Measurements from ENCODE around the gene CRHR1. TPM values are rescaled to one million over a fixed set of nuclear protein-coding genes. Genes with fewer than 3 reads are reported as not detected.

Gene CRHR1
- total and polyA plus RNA-seq, 2 of the 4 experiments (the other 2 are of a cell fraction), result not detected

DNA sequence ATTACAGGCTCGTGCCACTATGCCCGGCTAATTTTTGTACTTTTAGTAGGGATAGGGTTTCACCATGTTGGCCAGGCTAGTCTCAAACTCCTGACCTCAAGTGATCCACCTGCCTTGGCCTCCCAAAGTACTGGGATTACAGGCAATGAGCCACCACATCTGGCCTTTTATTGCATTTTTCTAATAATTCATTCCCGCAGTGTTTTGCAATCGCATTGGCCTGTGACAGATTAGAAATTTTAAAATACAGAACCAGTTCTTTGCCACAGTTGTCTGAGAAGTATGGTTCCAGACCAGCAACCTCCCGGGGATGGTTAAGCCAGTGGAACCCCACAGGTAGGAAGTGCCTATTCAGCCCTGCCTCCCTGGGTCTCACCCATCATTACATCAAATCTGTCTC lies 3.2 kb upstream of the CRHR1 start:
- Histone ChIP-seq H4K20me1 (ENCODE audit: insufficient read depth, low read length) (no peaks in the 10 kb centered on the region), H2AK9ac (replicated peaks; ENCODE audit: low read depth, low read length, poor library complexity) (no peak overlapping the region), H3K9me1 (ENCODE audit: insufficient read depth, low read length) (no peaks in the 10 kb centered on the region), H2BK15ac (ENCODE audit: low read depth, low read length) (no peak overlapping the region), H2AFZ (replicated peaks; ENCODE audit: low read length, poor library complexity) (no peak overlapping the region), H2BK5ac (ENCODE audit: low read depth, low read length, poor library complexity, severe bottlenecking) (no peak overlapping the region), H3K9me3 (ENCODE audit: control insufficient read depth, insufficient read depth, low read length) (no peaks in the 10 kb centered on the region), H2BK20ac (ENCODE audit: low read depth, low read length) (no peak overlapping the region), H2BK120ac (ENCODE audit: low read depth, low read length) (no peak overlapping the region), H3K27me3 (ENCODE audit: control insufficient read depth, insufficient read depth, low read length) (peaks cover 55% of the 10 kb centered on the region), H3K23ac (ENCODE audit: low read depth, low read length) (no peak overlapping the region), H4K8ac (ENCODE audit: low read depth in 2 of 2, low read length in 2 of 2) (no peak overlapping the region), H3K4me1 (ENCODE audit: control insufficient read depth, insufficient read depth, low read length) (peaks cover 1% of the 10 kb centered on the region; the same call in 1 of the 2 replicates), H3K4ac (ENCODE audit: low read depth, low read length) (no peak overlapping the region), H2AK5ac (ENCODE audit: low read depth, low read length) (no peak overlapping the region), H4K91ac (ENCODE audit: insufficient read depth, low read depth, low read length) (no peak overlapping the region), H3K27ac (ENCODE audit: insufficient read depth, low read length) (no peak overlapping the region), H3K79me1 (ENCODE audit: low read depth in 1 of 2, low read length in 2 of 2) (no peaks in the 10 kb centered on the region), H3K56ac (ENCODE audit: extremely low read depth, insufficient read depth, low read length) (no peak overlapping the region), H3K14ac (replicated peaks; ENCODE audit: low read depth, low read length) (no peak overlapping the region), H3K36me3 (ENCODE audit: control insufficient read depth, insufficient read depth, low read length) (no peaks in the 10 kb centered on the region), H3K18ac (ENCODE audit: low read depth, low read length) (no peak overlapping the region), H3K4me2 (ENCODE audit: low read depth, low read length) (no peak overlapping the region), H3K9ac (ENCODE audit: low read depth, low read length) (no peak overlapping the region), H4K5ac (ENCODE audit: low read depth, low read length) (no peak overlapping the region), H3K4me3 (ENCODE audit: insufficient read depth, low read depth, low read length) (no peak overlapping the region)
- DNase-seq, result no peak
- ChIA-PET CTCF (no interaction called here), POLR2A (ENCODE audit: unreplicated experiment) (no interaction called here)
- TF ChIP-seq BHLHE40 (IDR thresholded peaks at IDR 0.05; ENCODE audit: low read depth, low read length), result no peak
- TF ChIP-seq, protein P1, sequence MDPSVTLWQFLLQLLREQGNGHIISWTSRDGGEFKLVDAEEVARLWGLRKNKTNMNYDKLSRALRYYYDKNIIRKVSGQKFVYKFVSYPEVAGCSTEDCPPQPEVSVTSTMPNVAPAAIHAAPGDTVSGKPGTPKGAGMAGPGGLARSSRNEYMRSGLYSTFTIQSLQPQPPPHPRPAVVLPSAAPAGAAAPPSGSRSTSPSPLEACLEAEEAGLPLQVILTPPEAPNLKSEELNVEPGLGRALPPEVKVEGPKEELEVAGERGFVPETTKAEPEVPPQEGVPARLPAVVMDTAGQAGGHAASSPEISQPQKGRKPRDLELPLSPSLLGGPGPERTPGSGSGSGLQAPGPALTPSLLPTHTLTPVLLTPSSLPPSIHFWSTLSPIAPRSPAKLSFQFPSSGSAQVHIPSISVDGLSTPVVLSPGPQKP (IDR thresholded peaks at IDR 0.05; ENCODE audit: borderline replicate concordance, low read depth, low read length), result no peak
- TF ChIP-seq CHD1 (IDR thresholded peaks at IDR 0.05; ENCODE audit: low read depth, low read length), result no peak
- TF ChIP-seq RCOR1 (IDR thresholded peaks at IDR 0.05; ENCODE audit: insufficient replicate concordance, low read length), result no peak
- no peak for TF ChIP-seq MXI1 (IDR thresholded peaks at IDR 0.05; ENCODE audit: borderline replicate concordance, low read depth, low read length)
- TF ChIP-seq POLR2A (IDR thresholded peaks at IDR 0.05; ENCODE audit: low read depth, low read length), result no peak
- TF ChIP-seq RAD21 (IDR thresholded peaks at IDR 0.05; ENCODE audit: low read length), result no peak
- TF ChIP-seq NFE2L2 (IDR thresholded peaks at IDR 0.05; ENCODE audit: low read depth, low read length), result no peak
- no peak for TF ChIP-seq RFX5 (IDR thresholded peaks at IDR 0.05; ENCODE audit: low read depth, low read length)
- TF ChIP-seq MAZ (IDR thresholded peaks at IDR 0.05; ENCODE audit: borderline replicate concordance, low read depth, low read length), result no peak
- TF ChIP-seq SMC3 (IDR thresholded peaks at IDR 0.05; ENCODE audit: low read depth, low read length), result no peak
- TF ChIP-seq FOS (IDR thresholded peaks at IDR 0.05; ENCODE audit: low read depth, low read length), result no peak
- no peak for TF ChIP-seq CEBPB (IDR thresholded peaks at IDR 0.05; ENCODE audit: low read depth, low read length)
- no peak for TF ChIP-seq MAFK (IDR thresholded peaks at IDR 0.05; ENCODE audit: low read depth, low read length)
- TF ChIP-seq, protein P2, sequence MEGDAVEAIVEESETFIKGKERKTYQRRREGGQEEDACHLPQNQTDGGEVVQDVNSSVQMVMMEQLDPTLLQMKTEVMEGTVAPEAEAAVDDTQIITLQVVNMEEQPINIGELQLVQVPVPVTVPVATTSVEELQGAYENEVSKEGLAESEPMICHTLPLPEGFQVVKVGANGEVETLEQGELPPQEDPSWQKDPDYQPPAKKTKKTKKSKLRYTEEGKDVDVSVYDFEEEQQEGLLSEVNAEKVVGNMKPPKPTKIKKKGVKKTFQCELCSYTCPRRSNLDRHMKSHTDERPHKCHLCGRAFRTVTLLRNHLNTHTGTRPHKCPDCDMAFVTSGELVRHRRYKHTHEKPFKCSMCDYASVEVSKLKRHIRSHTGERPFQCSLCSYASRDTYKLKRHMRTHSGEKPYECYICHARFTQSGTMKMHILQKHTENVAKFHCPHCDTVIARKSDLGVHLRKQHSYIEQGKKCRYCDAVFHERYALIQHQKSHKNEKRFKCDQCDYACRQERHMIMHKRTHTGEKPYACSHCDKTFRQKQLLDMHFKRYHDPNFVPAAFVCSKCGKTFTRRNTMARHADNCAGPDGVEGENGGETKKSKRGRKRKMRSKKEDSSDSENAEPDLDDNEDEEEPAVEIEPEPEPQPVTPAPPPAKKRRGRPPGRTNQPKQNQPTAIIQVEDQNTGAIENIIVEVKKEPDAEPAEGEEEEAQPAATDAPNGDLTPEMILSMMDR (conservative IDR thresholded peaks at IDR 0.05; ENCODE audit: low read depth, low read length), result no peak
- TF ChIP-seq, protein P3, sequence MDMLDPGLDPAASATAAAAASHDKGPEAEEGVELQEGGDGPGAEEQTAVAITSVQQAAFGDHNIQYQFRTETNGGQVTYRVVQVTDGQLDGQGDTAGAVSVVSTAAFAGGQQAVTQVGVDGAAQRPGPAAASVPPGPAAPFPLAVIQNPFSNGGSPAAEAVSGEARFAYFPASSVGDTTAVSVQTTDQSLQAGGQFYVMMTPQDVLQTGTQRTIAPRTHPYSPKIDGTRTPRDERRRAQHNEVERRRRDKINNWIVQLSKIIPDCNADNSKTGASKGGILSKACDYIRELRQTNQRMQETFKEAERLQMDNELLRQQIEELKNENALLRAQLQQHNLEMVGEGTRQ (IDR thresholded peaks at IDR 0.05; ENCODE audit: low read depth, low read length), result no peak
- dilution Hi-C loops (cut with HindIII; ENCODE audit: low sequenced_read_pairs, unreplicated experiment), result no loop called here
- in situ Hi-C loops (cut with MboI; ENCODE audit: low sequenced_read_pairs), result no loop called here
- ATAC-seq (ENCODE audit: low read depth), result no peak
- intact Hi-C loops (cut with micrococcal nuclease), result no loop called here
- no CpG with 5 or more reads among the region's 5 CpGs for WGBS, 2 experiments (ENCODE audit: extremely low coverage in 2 of 2, insufficient read length in 1 of 2)
- no TSS peak for BruUV-seq (replicated peaks)
